Adrenal gland (tissue), 5 donors: ENCODE data around the gene SORBS2.

Experiments
- CTCF ChIP-seq, 6 experiments: fragments of 450-650 bp in 4 of 6; fragments of 200-600 bp in 2 of 6; sonication (generic) in 1 of 6; IDR thresholded peaks; 1 replicate in 5 of 6; 2 replicates in 1 of 6; pipeline versions ENCODE4 v1.5.1 to v1.8.0; 2016 to 2021; ENCODE audit warnings: antibody characterized with exemption in 6 of 6, mild to moderate bottlenecking in 2 of 6, moderate library complexity in 1 of 6
- POLR2A ChIP-seq, 2 donors: fragments of 450-650 bp; IDR thresholded peaks; one replicate each; pipeline ENCODE4 v1.6.1; 2017; ENCODE audit warnings: antibody characterized with exemption in 2 of 2, mild to moderate bottlenecking in 2 of 2, moderate library complexity in 1 of 2
- donor health status: DM: no; HTN: no; CAD: no.

DNA sequence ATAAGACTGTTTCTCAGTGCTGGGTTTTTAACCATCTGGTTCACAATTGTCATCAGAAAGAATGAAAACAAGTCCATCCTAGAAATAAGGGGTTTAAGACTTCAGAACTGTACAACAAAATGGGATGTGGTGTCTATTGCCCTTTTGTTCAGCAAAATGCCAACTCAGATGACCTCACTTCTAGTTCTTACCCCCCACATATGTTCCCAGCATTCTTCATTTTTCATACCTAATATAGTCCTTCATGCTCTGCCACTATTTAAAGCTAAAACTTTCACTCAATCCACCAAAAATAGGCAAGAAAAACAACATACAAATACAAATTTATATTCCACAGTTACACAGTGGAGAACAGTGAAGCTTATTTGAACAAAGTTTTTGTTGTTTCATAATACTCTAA, 111.4 kb downstream of the SORBS2 start:
- TF ChIP-seq CTCF (IDR thresholded peaks at IDR 0.05) (no peak), POLR2A (IDR thresholded peaks at IDR 0.05) (no peak)
